GM12878 (cell line): ENCODE results near the gene N4BP2L2. TPM values are rescaled to one million over a fixed set of nuclear protein-coding genes. Genes with fewer than 3 reads are reported as not detected.

Experiments used
- ATAC-seq: fragments of 200-7000 bp; cut with Tn5 transposase; 3 replicates; pipeline ENCODE4 v1.9.1; 2020; ENCODE audit warnings: mild to moderate bottlenecking, moderate library complexity
- BruUV-seq: library from RNA; stranded (reverse); fragments of 400-500 nt; replicated peaks from 2 replicates; lab custom pipeline; 2021; lab: Mats Ljungman, UMichigan
- CTCF ChIA-PET: fragments of 300-600 bp; sonication (Branson Sonifier 250); formaldehyde crosslinking; extraction: SDS; loops from one replicate; lab custom pipeline; 2021; ENCODE audit warnings: inconsistent platforms; lab: Yijun Ruan, JAX
- POLR2A ChIA-PET: fragments of 350-600 bp; formaldehyde crosslinking; extraction: SDS; loops from one replicate; lab custom pipeline; 2021; ENCODE audit warnings: inconsistent platforms; lab: Charles Lee
- RAD21 ChIA-PET: fragments of 300-600 bp; sonication (Branson Sonifier 250); formaldehyde crosslinking; loops from one replicate; lab custom pipeline; 2023; ENCODE audit warnings: antibody characterized with exemption; ENCODE audit not compliant: unreplicated experiment; lab: Charles Lee
- SMC1A ChIA-PET: fragments of 300-600 bp; sonication (Branson Sonifier 250); formaldehyde crosslinking; loops from one replicate; lab custom pipeline; 2023; ENCODE audit not compliant: unreplicated experiment, uncharacterized antibody; lab: Charles Lee
- DNase-seq: peaks from one replicate; pipeline ENCODE4 v3.0.0-alpha.2; 2011; ENCODE audit warnings: low read depth, low spot score
- FAIRE-seq: peaks from 3 replicates; lab custom pipeline; 2011; peaks lifted over from hg19 to GRCh38; lab: Jason Lieb, UNC
- H2AFZ ChIP-seq: 2 replicates; pipeline ENCODE4 v1.6.0; 2011; ENCODE audit warnings: low read depth, low read length, control low read depth; ENCODE audit not compliant: control insufficient read depth
- H3K27ac ChIP-seq: 2 replicates; pipeline ENCODE4 v1.5.1; 2011; ENCODE audit warnings: control low read depth; ENCODE audit not compliant: control insufficient read depth, insufficient read depth
- H3K27me3 ChIP-seq, 2 experiments: replicated peaks in 1 of 2; 2 replicates each; pipeline versions ENCODE4 v1.6.0 to v1.6.1; 2011; ENCODE audit warnings: low read length in 1 of 2; ENCODE audit not compliant: control insufficient read depth in 2 of 2, insufficient read depth in 2 of 2
- H3K36me3 ChIP-seq, 2 experiments: 2 replicates each; pipeline ENCODE4 v1.5.1; 2011; ENCODE audit warnings: low read length in 1 of 2; ENCODE audit not compliant: control insufficient read depth in 2 of 2, insufficient read depth in 2 of 2
- H3K4me1 ChIP-seq: 2 replicates; pipeline ENCODE4 v1.6.1; 2011; ENCODE audit warnings: mild to moderate bottlenecking, low read length, moderate library complexity, mixed read lengths; ENCODE audit not compliant: control insufficient read depth, insufficient read depth
- H3K4me2 ChIP-seq: 2 replicates; pipeline ENCODE4 v1.6.0; 2011; ENCODE audit warnings: control low read depth; ENCODE audit not compliant: control insufficient read depth, insufficient read depth
- H3K4me3 ChIP-seq: fragments of 200-600 bp; sonication (generic); 2 replicates; pipeline ENCODE4 v1.5.1; 2016
- H3K79me2 ChIP-seq: 2 replicates; pipeline ENCODE4 v1.6.0; 2011; ENCODE audit warnings: low read length; ENCODE audit not compliant: control insufficient read depth, insufficient read depth
- H3K9ac ChIP-seq: 2 replicates; pipeline ENCODE4 v1.8.0; 2011; ENCODE audit warnings: low read length, control low read depth, mixed read lengths; ENCODE audit not compliant: control insufficient read depth, insufficient read depth
- H3K9me3 ChIP-seq: replicated peaks from 3 replicates; pipeline ENCODE4 v1.5.1; 2011; ENCODE audit warnings: mild to moderate bottlenecking, low read length; ENCODE audit not compliant: control insufficient read depth, insufficient read depth
- H4K20me1 ChIP-seq: 2 replicates; pipeline ENCODE4 v1.6.0; 2011; ENCODE audit not compliant: control insufficient read depth, insufficient read depth
- CEBPZ ChIP-seq: fragments of 150-350 bp; IDR thresholded peaks from 2 replicates; pipeline ENCODE4 v1.6.1; 2016; ENCODE audit warnings: low read depth, low read length
- CHD4 ChIP-seq: fragments of 200-600 bp; sonication (generic); IDR thresholded peaks from 2 replicates; pipeline ENCODE4 v1.6.1; 2016; ENCODE audit warnings: mild to moderate bottlenecking
- MXI1 ChIP-seq: fragments of 150-350 bp; IDR thresholded peaks from 2 replicates; pipeline ENCODE4 v1.6.1; 2011; ENCODE audit warnings: low read depth, mild to moderate bottlenecking, inconsistent platforms, low read length, improper control_type of control experiment
- PAX8 ChIP-seq: fragments of 450-650 bp; IDR thresholded peaks from 2 replicates; pipeline ENCODE4 v1.6.1; 2017; ENCODE audit warnings: mild to moderate bottlenecking, moderate library complexity
- POLR2A ChIP-seq: IDR thresholded peaks from 2 replicates; pipeline ENCODE4 v1.6.1; 2011; ENCODE audit warnings: low read depth, mild to moderate bottlenecking, low read length
- POLR2AphosphoS5 ChIP-seq: IDR thresholded peaks from 2 replicates; pipeline ENCODE4 v1.6.1; 2011; ENCODE audit warnings: mild to moderate bottlenecking, low read length, inconsistent platforms
- ZNF274 ChIP-seq: IDR thresholded peaks from one replicate; pipeline ENCODE4 v1.8.0; 2011; ENCODE audit not compliant: insufficient read length, insufficient read depth
- WGBS: methylation state at CpG from one replicate; pipeline ENCODE4 v1.1.6; 2016; ENCODE audit warnings: low lambda C conversion rate; ENCODE audit not compliant: insufficient replicate concordance, insufficient coverage; ENCODE audit errors: missing lambda C conversion rate; 5-methylcytosine and 5-hydroxymethylcytosine counted together
- in situ Hi-C: fragments of 300-500 bp; cut with MboI; formaldehyde crosslinking; loops from 9 replicates; pipeline ENCODE4 v1.14.3; 2018; ENCODE audit warnings: mixed read lengths
- intact Hi-C: fragments of 100-400 bp; cut with micrococcal nuclease; formaldehyde crosslinking; loops from one replicate; pipeline ENCODE4 v1.14.2; 2022; ENCODE audit not compliant: unreplicated experiment
- polyA plus RNA-seq, 11 experiments: library from polyadenylated mRNA; depleted of rRNA in 4 of 11; unstranded in 6 of 11; stranded (reverse) in 5 of 11; fragments of >200 nt; fragmentation: Nextera tagmentation in 4 of 11; fragmentation: Illumina TruSeq in 1 of 11; extraction: Ambion mirVana in 4 of 11; extraction: Trizol in 1 of 11; gene quantifications; 1 replicate in 1 of 11; 2 replicates in 10 of 11; pipeline versions ENCODE4 v1.2.1 to v1.2.3, GENCODE V29; 2011 to 2016; ENCODE audit warnings: inconsistent platforms in 2 of 11, missing spikeins in 2 of 11, low read depth in 1 of 11
- total RNA-seq, 4 experiments: library from RNA; depleted of rRNA in 3 of 4; stranded (reverse); fragments of >200 nt in 3 of 4; fragmentation: Illumina TruSeq in 1 of 4; extraction: Trizol in 1 of 4; gene quantifications; 2 replicates each; pipeline versions ENCODE4 v1.2.1 to v1.2.3, GENCODE V29; 2013 to 2021

The N4BP2L2 gene
- total and polyA plus RNA-seq, 10 of the 15 experiments (the other 5 are each of a cell fraction or from before 2014, with no cell fraction given): 41.7 to 87.1 (median 61.2) TPM

- RAD21 ChIA-PET: no interaction called here
- peaks cover 17% of the 10 kb centered on the region for H3K9me3 ChIP-seq
- CTCF ChIA-PET: no interaction called here
- no peak overlapping the region for H3K4me3 ChIP-seq
- ATAC-seq: no peak
- in situ Hi-C loops: no loop called here
- no peak overlapping the region for H3K27ac ChIP-seq
- H2AFZ ChIP-seq: no peak overlapping the region
- H3K79me2 ChIP-seq: peaks cover 22% of the 10 kb centered on the region
- POLR2A ChIA-PET: no interaction called here
- H3K27me3 ChIP-seq: no peaks in the 10 kb centered on the region
- no peak for DNase-seq
- H3K4me1 ChIP-seq: no peaks in the 10 kb centered on the region
- no TSS peak for BruUV-seq
- SMC1A ChIA-PET: no interaction called here
- 97% methylated on average over 2 of the region's 2 CpGs for WGBS
- FAIRE-seq: no peak
- no peak overlapping the region for H3K4me2 ChIP-seq
- TF ChIP-seq MXI1 (no peak), POLR2AphosphoS5 (peak; percentile 51; the same call in 1 of the 2 replicates), POLR2A (peak; percentile 38; the same call in 1 of the 2 replicates)
- intact Hi-C loops: loop anchor here (10.0 kb wide), 1 partner anchor 785 kb away; no protein-coding TSS in a partner anchor
- H4K20me1 ChIP-seq: no peaks in the 10 kb centered on the region
- H3K36me3 ChIP-seq: peaks cover 1 to 9% of the 10 kb centered on the region in 2 experiments; a peak in 2 of 4 replicates
- no peak overlapping the region for H3K9ac ChIP-seq
Measured at GRCh38 chr13:32419862-32420261, 118.7 kb downstream of the N4BP2L2 start.

- Histone ChIP-seq H2AFZ (no peak overlapping the region), H3K4me2 (no peak overlapping the region), H3K9me3 (peaks cover 17% of the 10 kb centered on the region), H3K4me3 (no peak overlapping the region), H3K36me3 (peaks cover 1 to 3% of the 10 kb centered on the region in 2 experiments; a peak in 2 of 4 replicates), H3K27ac (no peak overlapping the region), H4K20me1 (no peaks in the 10 kb centered on the region), H3K79me2 (peaks cover 5% of the 10 kb centered on the region)
- no peak for DNase-seq
- ChIA-PET RAD21 (no interaction called here), SMC1A (no interaction called here), CTCF (interaction anchor here (1.1 kb wide), 1 partner anchor 101 kb away, joined by 3 read pairs; no protein-coding TSS in a partner anchor)
- FAIRE-seq: no peak
- in situ Hi-C loops: no loop called here
- 100% methylated on average over 1 of the region's 1 CpG for WGBS
- TF ChIP-seq ZNF274 (no peak), CHD4 (no peak), CEBPZ (no peak), PAX8 (no peak)
- TF ChIP-seq, all 136 proteins: peak for 0
- POLR2A ChIA-PET: no interaction called here
- no peak overlapping the region for H3K9ac ChIP-seq
- H3K27me3 ChIP-seq: no peaks in the 10 kb centered on the region
- H3K4me1 ChIP-seq: no peaks in the 10 kb centered on the region
- ATAC-seq: no peak
- no TSS peak for BruUV-seq
- intact Hi-C loops: no loop called here
Measured at GRCh38 chr13:32417995-32418394, 120.6 kb downstream of the N4BP2L2 start.
